Lower lobe of right lung (tissue), 2 donors: Measurements from ENCODE around the gene SLC9A8. TPM values are rescaled to one million over a fixed set of nuclear protein-coding genes. Genes with fewer than 3 reads are reported as not detected.

Experiments used
- ATAC-seq, 2 donors: fragments of 200-7000 bp; cut with Tn5 transposase; one replicate each; pipeline ENCODE4 v1.9.1; 2020 to 2022; ENCODE audit warnings: mild to moderate bottlenecking in 2 of 2, moderate library complexity in 2 of 2
- DNase-seq: peaks from one replicate; pipeline ENCODE4 v3.0.0-alpha.2; 2020
- H3K27ac ChIP-seq: fragments of 200-600 bp; one replicate; pipeline ENCODE4 v1.8.0; 2022
- H3K27me3 ChIP-seq: fragments of 200-600 bp; one replicate; pipeline ENCODE4 v1.8.0; 2022; ENCODE audit warnings: low read depth
- H3K36me3 ChIP-seq: fragments of 200-600 bp; one replicate; pipeline ENCODE4 v1.8.0; 2022; ENCODE audit warnings: mild to moderate bottlenecking
- H3K4me1 ChIP-seq: fragments of 200-600 bp; one replicate; pipeline ENCODE4 v1.8.0; 2022
- H3K4me3 ChIP-seq: fragments of 200-600 bp; one replicate; pipeline ENCODE4 v1.8.0; 2022; ENCODE audit warnings: mild to moderate bottlenecking
- H3K9me3 ChIP-seq: fragments of 200-600 bp; one replicate; pipeline ENCODE4 v1.8.0; 2022
- CTCF ChIP-seq: fragments of 200-600 bp; IDR thresholded peaks from one replicate; pipeline ENCODE4 v1.8.0; 2022; ENCODE audit warnings: antibody characterized with exemption, mild to moderate bottlenecking
- intact Hi-C: fragments of 100-400 bp; cut with DNase I; formaldehyde crosslinking; loops from one replicate; pipeline ENCODE4 v1.11.0; 2022
- total RNA-seq: library from RNA; stranded (reverse); fragmentation: NEBNext Ultra II Directional; extraction: Animal tissue kit (Norgen Biotek cat#: 25700); gene quantifications from one replicate; pipeline ENCODE4 v1.2.1, GENCODE V29; 2021
- donor health status: DM: no; HTN: yes; CAD: no; lungs with severe emphysema.

Gene SLC9A8
- total RNA-seq, 1 donor from 2014 or later, result 17.7 TPM

DNA sequence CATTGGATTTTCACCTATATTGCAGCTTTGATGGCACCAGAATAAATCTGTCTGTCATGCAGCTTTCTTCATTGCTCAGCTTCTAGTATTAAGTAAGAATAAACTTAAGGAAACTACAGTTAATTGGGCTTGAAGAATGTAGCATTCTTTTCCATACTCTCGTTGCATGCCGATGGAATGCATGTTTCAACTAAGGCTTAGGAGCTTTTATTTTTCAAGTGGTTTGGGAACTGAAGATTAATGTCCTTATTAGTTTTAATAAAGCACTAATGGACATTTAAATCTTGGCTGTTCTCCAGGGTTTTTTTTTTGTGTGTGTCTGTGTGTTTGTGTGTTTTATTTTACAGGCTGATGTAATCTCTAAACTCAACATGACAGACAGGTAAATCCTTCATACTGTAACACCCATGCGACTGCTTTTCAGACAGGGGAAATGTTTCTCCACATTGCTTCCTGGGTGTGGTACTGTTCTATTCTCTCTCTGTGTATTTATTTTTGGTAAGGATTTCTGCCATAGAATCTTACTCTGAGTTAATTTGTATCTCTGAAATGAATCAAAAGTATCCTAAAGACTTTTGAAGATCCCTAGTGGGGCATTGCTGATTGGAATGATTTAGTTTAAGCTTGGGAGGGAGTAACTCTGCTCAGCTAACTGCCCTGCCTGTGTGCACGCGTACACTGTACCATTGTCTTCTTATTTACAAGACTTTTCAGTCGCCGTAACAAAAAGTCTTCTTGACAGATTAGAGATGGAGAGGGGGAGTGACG, 38.0 kb downstream of the SLC9A8 start:
- H3K4me3 ChIP-seq, result no peak overlapping the region
- DNase-seq (no peak), ATAC-seq (no peak)
- no peak for TF ChIP-seq CTCF
- peaks cover 22% of the 10 kb centered on the region for H3K4me1 ChIP-seq
- H3K27me3 ChIP-seq, result no peaks in the 10 kb centered on the region
- intact Hi-C loops, result no loop called here
- no peak overlapping the region for H3K27ac ChIP-seq
- no peaks in the 10 kb centered on the region for H3K9me3 ChIP-seq
- H3K36me3 ChIP-seq, result peaks cover 55% of the 10 kb centered on the region

DNA sequence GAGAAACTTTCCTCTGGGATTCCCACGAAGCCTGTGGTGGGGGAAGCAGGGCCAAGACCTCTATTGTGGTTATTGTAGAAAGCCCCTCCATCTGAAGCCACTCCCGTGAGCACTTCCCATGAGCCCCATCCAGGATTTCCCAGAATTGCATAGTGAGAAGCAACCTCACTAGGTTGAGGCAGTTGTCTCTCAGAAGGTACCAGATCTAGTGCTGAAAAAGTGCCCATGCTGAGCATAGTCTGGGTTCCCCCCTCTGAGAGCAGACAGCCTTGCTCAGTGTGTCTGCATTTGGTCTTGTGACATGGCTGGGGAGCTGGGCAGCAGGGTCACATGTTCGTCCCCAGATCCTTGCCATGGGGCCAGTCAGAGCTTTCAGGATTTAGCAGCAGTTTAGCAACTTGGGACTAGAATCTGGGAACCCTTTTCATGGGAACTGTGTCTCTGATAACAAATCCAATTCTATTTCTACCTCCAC, 38.6 kb downstream of the SLC9A8 start:
- DNase-seq (no peak), ATAC-seq (no peak)
- Histone ChIP-seq H3K4me1 (peaks cover 22% of the 10 kb centered on the region), H3K27ac (peak overlapping the region; percentile 56), H3K4me3 (no peak overlapping the region), H3K36me3 (peaks cover 59% of the 10 kb centered on the region), H3K27me3 (no peaks in the 10 kb centered on the region), H3K9me3 (no peaks in the 10 kb centered on the region)
- TF ChIP-seq CTCF, result no peak
- intact Hi-C loops, result no loop called here

DNA sequence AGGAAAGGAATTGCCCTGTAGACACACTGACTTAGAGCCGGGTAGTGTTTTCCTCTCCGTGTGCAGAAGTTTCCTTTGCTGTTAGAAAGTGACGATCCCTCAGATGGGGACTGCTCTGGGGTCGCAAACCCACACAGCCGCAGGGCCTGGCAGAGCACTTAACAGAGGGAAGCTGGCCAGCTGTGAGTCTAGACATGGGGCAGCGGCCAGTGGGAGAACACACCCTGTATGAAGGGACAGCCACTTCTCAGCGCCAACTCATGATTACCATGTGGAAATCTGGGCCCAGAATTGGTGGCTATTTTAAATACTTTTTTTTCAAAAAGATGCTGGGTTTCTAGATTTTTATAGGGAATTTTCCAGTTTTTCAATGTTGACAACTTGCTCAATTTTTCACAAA, 39.4 kb downstream of the SLC9A8 start:
- Histone ChIP-seq H3K36me3 (peaks cover 66% of the 10 kb centered on the region), H3K27me3 (no peaks in the 10 kb centered on the region), H3K27ac (no peak overlapping the region), H3K4me3 (no peak overlapping the region), H3K4me1 (peaks cover 22% of the 10 kb centered on the region), H3K9me3 (no peaks in the 10 kb centered on the region)
- no peak for DNase-seq
- intact Hi-C loops, result no loop called here
- ATAC-seq, result no peak
- TF ChIP-seq CTCF, result no peak

DNA sequence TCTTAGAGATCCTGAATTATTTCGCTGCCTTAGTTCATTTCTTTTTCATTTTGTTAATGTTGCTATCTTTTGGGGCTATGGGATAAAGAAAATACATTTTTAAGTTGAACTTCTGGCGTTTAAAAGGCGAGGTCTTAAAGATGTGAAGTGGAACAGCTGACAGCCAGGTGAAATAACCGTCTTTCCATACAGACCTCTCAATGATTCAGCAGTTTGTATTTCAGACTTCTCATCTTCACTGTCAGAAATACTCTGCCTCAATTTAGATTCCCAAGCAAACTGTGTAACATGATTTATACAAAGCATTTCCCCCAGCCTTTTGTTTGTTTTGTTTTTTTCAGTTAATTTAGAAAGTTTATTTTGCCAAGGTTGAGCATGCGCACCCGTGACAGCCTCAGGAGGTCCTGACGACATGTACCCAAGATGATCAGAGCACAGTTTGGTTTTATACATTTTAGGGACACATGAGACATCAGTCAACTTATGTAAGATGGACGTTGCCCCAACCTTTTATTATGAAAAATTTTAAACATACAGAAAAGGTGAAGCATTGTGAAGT, 40.0 kb downstream of the SLC9A8 start:
- no peak for DNase-seq
- no peaks in the 10 kb centered on the region for H3K9me3 ChIP-seq
- intact Hi-C loops, result no loop called here
- no peak overlapping the region for H3K27ac ChIP-seq
- H3K36me3 ChIP-seq, result peaks cover 73% of the 10 kb centered on the region
- no peak for ATAC-seq
- no peaks in the 10 kb centered on the region for H3K27me3 ChIP-seq
- no peak overlapping the region for H3K4me3 ChIP-seq
- TF ChIP-seq CTCF, result no peak
- H3K4me1 ChIP-seq, result peaks cover 22% of the 10 kb centered on the region

DNA sequence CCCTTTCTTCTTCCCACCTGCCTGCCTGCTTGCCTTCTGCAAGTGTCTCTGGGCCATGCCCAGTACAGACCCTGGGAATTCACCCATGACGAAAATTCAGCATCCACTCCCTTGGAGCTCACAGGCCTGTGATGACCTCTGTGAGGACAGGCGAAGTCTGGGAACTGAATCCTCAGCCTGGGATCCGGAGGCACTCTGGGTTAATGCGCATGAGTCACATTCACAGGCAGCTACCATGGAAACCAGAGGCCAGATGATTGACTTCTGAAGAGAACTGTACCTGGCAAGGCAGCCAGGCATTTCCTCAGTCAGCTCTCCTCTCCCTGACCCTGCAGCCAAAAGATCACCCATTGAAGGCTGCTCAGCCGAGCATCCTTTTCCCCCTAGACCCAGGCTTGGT, 41.0 kb downstream of the SLC9A8 start:
- DNase-seq, result no peak
- Histone ChIP-seq H3K36me3 (peaks cover 74% of the 10 kb centered on the region), H3K4me1 (peaks cover 22% of the 10 kb centered on the region), H3K27ac (no peak overlapping the region), H3K27me3 (no peaks in the 10 kb centered on the region), H3K4me3 (no peak overlapping the region), H3K9me3 (no peaks in the 10 kb centered on the region)
- no peak for TF ChIP-seq CTCF
- intact Hi-C loops, result no loop called here
- ATAC-seq, result no peak
